DMS114 treated with DMSO at 0.1 percent for 48 hours (cell line): ENCODE data around the gene RAB3GAP2.
A peak's percentile ranks its signal among the peaks of the same experiment; 100 is the strongest.
"Not testable (repeated sequence)": the region's sequence is repeated elsewhere in the genome, so short reads cannot be mapped to it uniquely, and the experiment has no call there.

Source experiments
- DNase-seq: peaks from one replicate; lab custom pipeline; 2025; ENCODE audit not compliant: unreplicated experiment; lab: John Stamatoyannopoulos, UW

Gene RAB3GAP2

DNA sequence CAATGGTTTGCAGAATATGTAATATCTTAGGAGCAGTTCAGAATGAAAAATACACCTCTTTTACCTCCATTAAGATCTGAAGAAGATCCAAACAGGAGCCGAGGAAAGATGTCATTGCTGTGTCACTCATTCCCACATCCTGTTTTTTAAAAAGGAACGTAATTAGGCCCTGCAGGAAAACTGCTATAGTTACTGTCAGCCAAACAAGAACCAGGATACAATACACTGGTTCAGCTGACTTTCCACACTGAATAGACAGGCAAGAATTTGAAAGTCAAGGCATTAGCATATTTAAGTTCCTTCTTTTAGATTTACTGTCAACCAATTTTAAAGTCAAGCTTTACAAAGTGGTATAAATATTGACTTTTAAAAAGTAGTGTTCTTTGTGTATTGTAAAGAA is 114.5 kb downstream of the RAB3GAP2 start:
- DNase-seq, result no peak

DNA sequence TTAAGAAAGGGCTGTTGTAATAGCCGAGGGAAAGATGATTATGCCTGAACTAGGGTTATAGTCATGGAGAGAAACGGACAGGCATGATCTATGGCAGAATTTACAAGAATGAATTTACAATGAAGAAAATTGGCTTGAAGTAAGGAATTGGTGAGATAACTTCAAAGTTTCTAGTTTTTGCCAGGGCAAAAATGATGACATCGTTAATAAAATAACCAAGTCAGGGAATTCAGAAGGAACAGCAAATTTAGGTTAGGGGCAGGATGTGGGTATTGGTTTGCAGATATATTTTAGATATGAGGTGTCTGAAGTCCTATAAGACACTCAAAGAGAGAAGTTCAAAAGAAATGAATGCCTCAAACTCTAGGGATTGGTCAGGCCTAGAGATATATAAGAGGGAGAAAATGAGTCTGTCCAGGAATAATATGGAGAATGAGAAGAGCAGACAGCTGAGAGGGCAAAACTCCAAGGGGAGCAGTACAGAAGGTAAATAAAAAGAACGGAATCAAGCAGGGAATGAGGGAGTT is 115.6 kb downstream of the RAB3GAP2 start:
- DNase-seq, result no peak

DNA sequence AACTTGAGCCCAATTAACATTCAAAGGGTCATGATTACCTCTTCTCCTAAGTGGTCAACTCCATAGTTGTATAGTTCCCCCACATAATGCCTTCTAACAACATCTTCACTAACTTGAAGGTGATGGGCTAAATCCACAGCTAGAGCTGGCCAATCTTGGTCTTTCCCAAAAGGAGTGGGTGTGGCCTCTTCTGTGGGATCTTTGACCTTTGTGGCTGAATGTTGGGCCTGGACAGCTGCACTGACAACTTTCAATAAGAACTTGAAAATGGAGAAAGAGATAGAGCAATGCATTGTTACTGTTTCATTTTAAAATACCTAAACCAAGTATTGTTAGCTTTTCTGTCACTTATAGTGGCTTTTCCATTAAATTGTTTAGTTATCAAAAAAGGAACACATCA is 119.1 kb downstream of the RAB3GAP2 start:
- DNase-seq, result no peak

DNA sequence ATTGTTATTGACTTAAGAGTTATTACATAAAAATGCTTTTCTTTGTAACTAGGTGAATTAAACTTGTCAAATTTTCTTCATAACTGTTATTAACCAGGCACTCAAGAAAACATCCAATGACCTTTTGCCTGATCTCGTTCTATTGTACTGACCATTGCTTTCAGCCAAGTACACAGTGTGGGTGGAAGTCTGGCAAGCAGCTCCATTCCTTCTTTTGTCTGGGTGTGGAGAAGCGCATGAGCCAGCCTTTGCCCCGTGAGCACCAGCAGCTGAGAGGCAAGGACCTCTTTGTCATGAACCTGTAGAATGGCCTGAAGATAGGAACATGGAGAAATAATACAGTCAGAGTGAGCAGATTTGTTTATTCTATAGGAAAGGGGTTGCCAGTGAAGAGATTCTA is 120.8 kb downstream of the RAB3GAP2 start:
- DNase-seq, result no peak

DNA sequence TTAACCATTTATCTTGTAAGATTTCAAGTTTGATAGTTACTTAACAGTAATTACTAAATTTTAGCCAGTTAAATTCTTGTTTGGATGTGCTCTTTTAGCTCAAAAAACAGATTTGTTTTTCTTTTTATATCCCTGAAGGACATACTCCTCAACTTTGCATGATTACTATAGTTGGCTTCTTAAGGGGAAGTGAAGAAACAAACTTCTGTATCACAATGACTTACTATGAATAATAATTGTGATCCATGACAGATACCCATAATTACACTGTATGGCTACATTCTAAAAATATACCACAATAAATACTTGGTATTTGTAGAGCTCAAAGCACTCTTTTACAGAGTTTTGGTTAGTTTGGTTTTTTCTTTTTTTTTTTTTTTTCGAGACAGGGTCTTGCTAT is 122.5 kb downstream of the RAB3GAP2 start:
- DNase-seq, result no peak

DNA sequence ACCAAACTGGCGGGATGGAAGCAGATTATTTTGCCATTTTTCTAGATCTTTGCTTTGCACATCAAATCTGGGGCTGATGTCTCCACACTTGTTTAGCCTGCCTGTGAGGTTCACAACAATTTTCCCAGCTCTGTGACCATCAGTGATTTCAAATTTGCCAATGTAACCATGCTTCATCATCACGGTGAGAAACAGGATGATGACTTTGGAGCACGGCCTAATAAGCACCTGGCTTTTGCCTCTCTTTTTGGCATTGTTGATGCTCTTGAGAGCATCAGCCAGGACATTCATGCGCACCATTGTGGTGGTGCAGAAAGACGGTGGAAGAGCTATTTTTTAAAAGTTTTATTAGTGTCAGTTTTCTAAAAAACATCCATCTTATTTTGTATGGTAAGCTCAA is 128.2 kb downstream of the RAB3GAP2 start:
- no peak for DNase-seq

DNA sequence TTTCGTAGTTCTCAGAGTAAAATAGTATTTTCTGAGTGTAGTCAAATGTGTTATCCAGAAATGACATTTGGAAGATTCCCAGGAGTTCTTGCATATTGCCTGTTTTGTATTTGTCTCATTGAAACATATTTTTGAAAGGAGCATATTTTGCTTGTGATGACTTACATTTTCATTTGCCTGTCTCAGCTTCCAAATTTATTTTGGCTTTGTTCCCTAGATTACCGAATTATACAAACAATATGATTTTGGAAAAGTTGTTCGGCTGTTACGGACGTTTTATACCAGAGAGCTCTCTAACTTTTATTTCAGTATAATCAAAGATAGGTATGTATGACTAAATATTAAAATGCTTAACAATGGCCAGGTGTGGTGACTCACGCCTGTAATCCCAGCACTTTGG is 132.3 kb downstream of the RAB3GAP2 start:
- DNase-seq, result no peak

DNA sequence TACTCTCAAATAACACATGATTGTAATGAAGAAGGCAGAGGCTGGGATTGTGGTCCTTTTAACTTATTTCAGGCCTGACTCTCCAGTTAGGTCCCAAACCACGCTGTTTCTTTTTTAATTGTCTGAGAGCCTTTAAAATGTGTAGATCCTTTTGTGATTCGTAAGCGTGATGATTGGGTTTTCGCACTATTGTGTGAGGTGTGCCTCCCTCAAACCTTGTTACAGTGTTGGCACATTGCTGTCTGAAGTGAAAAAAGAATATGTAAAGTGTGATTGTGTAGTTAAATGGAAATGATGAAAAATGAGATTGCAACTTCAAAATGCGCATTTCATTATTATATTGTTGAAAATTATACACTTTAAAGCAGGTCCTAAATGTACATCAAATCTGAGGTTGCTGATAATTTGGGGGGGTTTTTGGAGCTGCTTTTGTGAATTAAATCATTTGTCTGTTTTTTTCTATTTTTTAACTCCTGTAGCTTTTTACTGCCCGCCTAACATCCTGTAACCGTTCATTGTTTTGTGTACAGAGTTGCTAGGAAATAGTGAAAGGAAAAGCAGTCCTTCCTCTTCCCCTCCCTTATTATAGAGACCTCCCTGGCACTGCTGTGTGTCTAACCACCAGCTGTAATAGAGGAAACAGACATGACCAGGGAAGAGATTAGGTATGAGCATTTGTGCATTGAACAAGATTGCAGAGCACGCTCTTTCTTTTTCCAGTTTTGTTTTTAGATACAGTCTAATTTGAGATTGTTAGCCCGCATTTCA is 135.1 kb downstream of the RAB3GAP2 start:
- no peak for DNase-seq

DNA sequence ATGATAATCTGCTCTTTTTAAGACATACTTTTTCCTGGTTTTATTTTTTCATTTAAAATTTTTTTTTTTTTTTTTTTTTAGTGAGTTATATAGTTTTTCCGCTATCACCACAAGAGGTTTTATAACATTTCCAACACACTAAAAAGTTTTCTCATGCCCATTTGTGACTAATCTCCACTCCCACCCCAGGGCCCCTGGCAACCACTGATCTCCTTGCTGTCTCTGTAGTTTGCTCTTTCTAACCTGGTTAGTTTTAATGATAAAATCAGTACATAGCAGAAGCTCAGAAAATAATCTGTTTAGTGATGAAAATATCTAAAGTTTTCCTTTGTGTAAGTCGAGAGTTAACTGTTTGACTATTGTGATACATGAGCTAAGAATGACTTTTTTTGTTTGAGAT is 136.5 kb downstream of the RAB3GAP2 start:
- DNase-seq, result no peak

DNA sequence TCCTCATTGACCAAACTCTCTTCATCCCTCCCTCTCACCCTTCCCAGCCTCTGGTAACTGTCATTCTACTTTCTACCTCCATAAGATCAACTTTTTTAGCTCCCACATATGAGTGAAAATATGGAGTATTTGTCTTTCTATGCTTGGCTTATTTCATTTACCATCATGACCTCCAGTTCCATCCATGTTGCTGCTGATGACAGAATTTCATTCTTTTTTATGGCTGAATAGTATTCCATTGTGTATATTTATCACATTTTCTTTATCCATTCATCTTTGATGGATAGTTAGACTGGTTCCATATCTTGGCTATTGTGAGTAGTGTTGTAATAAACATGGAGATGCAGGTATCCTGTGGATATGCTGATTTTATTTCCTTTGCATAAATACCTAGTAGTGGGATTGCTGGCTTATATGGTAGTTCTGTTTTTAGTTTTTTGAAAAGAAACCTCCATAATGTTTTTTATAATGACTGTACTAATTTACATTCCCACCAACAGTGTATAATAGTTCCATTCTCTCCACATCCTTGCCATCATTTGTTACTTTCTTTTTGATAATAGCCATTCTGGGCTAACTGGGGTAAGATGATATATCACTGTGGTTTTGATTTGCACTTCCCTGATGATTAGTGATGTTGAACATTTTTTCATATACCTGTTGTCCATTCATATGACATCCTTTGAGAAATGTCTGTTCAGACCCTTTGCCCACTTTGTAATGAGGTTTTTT is 142.6 kb downstream of the RAB3GAP2 start:
- DNase-seq, result no peak

DNA sequence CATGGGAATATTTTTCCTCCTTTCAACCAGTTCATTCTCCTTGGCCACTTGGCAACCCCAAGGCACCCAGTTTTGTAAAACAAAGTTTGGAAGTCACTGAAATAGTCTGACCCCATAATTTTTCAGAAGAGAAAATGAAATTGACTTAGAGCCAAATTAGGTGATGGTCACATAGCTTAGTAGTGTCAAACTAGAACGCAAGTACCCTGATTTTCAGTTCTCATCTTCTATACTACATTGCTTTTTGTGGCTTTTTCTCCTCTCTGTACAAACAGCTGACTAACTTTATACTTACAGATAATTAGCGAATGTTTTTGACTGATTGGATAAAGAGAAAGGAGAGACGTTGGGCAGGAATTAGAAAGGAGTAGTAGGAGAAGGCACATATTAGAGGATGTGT is 145.2 kb downstream of the RAB3GAP2 start:
- DNase-seq, result no peak

DNA sequence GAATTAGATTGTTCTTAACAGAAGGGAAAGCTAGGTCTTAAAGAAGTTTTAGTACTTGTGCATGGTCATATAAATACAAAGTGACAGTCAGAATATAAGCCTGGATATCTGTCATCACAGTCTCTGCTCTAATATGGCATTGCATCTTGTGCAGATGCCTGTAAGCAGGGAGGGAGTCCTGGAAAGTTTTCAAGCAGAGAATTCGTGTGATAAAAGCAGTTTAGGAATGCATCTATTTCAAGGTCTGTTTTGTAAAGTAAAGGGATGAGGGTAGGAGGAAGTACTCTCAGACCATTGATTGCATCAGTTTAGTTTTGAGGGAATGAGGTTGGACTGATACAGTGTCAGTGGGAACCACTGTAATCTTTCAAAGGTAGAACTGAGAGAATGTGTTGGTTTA is 147.7 kb downstream of the RAB3GAP2 start:
- no peak for DNase-seq

DNA sequence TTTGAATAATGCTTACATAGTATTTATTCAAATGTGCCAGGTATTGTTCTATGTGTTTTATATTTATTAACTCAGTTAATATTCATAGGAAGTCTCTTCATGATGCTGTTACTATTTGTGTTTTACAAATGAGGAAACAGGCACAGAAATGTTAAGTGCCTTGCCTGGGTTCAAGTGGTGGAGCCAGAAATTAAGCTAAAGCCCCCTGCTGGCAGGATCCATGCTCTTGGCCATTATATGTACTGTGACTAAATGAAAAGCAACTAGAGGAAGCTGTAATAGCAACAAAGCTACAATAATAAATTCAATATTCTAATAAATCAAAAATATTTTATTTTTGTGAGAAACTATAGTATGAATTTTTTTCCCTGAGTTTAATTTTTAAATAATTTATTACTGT is 148.4 kb downstream of the RAB3GAP2 start:
- DNase-seq, result peak; percentile 7

DNA sequence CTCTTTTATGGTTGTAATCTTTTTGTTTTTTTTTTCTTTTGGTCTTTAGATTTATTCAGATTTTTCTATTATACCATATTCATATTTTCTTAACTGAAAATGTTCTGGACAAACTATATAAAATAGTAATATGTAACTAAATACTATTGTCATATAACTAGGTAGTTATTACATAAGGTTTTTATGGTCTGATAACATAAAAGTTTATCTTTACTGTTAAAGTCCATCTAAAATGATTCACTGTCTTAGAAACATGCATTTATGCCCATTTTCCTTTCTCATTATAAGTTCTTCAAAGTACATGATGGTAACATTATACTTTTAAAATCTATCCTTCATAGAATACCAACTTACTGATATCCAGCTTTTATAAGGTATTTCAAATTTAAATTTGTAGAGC is 149.2 kb downstream of the RAB3GAP2 start:
- no peak for DNase-seq

DNA sequence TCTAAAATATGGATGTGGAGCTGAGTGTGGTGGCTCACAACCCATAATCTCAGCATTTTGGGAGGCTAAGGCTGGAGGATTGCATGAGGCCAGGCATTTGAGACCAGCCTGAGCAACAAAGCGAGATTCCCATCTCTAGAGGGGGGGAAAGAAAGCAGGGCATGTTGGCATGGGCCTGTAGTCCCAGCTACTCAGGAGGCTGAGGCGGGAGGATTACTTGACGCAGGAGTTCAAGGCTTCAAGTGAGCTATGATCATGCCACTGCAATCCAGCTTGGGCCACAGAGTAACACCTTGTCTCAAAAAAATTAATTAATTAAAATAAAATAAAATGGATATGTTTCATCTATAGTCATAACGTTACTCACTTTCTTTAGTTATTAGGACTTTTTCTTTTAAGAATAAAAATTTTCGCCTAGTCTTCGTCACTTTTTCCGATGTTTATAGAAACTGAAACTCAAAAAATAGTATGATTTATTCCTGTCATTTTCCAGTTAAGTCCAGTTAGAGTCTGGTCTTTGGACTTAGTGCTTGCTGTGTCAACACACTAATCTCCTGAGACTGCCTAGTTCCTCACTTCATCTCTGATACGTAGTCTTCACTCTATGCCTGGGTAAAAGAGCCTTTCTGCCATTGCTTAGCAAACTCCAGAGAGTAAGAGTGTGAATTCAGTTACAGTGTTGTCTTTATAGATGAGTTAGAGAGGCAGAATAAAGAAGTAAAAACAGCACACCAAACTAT is 150.3 kb downstream of the RAB3GAP2 start:
- no peak for DNase-seq

DNA sequence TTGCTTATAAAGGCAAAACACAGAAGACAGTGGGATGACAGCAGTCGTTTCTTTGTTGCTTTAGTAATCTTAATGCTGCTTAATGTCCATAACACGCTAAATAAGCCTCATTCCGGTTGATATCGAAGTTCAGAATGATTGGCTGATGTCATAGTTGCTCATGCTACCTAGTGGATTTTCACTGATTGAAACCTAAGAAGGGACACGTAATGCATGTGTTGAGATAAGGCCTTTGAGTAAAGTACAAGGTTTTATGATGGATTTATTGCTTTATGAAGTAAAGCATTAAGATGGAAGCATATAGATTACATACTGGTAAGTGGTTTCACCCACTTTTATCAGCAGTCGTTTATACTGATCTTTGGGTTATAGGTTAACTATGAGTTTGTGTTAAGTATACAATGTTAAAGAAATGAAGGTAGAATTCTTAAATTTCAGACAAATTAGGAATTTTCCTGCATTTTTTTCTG is 153.2 kb downstream of the RAB3GAP2 start:
- DNase-seq, result no peak

DNA sequence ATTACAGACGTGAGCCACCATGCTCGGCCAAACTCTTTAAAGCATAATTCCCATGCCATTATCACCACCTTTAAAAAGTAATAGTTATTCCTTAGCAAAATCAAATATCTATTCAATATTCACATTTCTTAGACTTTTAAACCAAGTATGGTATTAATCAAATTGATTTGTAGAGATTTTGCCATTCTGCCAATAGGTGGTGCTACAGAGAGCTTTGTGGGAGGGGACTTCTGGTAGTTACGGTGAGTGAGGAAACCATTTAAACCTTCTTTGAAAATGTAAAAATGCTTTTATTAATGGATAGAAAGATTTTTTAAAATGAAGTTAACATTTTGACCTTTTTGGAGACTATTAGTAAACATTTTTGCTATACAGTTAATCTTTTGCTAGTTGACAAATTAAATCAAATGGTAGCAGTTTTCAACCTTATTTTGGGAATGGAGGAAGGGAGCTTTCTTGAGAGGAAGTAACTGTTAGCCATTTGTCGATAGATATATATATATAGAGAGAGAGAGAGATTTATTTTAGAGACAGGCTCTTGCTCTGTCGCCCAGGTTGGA is 159.0 kb downstream of the RAB3GAP2 start:
- no peak for DNase-seq

DNA sequence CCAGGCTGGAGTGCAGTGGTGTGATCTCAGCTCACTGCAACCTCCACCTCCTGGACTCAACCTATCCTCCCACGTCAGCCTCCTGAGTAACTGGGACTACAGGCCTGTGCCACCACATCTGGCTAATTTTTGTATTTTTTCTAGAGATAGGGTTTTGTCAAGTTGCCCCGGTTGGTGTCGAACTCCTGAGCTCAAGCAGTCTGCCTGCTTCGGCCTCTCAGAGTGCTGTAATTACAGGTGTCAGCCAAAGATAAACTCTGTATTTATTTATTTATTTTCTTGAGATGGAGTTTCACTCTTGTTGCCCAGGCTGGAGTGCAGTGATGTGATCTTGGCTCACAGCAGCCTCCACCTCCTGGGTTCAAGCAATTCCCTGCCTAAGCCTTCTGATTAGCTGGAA is 159.7 kb downstream of the RAB3GAP2 start:
- DNase-seq, result not testable (repeated sequence)

DNA sequence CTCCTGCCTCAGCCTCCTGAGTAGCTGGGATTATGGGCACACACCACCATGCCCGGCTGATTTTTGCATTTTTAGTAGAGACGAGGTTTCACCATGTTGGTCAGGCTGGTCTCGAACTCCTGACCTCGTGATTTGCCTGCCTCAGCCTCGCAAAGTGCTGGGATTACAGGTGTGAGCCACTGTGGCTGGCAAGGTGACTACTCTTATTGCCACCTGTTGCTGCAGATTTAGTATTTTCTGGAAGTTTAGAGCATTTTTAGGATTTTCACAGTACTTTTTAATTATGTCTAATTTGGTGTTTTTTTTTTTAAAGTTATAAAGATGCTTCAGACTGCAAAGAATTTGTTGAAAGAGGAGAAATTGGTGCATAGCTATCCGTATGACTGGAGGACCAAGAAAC is 161.8 kb downstream of the RAB3GAP2 start:
- DNase-seq, result not testable (repeated sequence)

DNA sequence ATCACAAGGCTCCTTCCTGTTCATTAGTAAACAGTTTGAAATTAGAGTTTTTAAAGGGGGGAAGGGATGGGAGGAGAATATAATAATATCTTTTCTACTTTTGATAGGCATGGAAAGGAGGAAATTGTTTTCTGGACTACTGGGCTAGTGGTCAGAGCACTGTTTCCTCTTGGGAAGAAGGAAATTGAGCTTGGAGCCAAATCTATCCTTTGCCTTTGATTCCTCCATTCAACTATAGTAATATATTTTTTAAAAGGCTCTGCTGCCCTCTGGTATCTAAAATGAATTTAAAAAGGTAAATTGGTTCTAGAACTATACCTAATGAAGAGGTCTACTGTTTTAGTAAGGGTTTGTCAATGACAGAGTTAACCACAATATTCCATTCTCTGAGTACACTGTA is 172.4 kb downstream of the RAB3GAP2 start:
- DNase-seq, result no peak
